ENCODE data around the gene RAB27B.

Gene RAB27B

GRCh38 chr18:54872681-54873080 lies 44.4 kb downstream of the RAB27B start:
- no peak for TF ChIP-seq CTCF (IDR thresholded peaks at IDR 0.05; ENCODE audit: extremely low read depth, insufficient read depth, missing control alignments)
- no peak for DNase-seq (ENCODE audit: low spot score)
- in situ Hi-C loops (cut with MboI; ENCODE audit: low pct_unique_long_range_greater_than_20kb, low sequenced_read_pairs, unreplicated experiment): no loop called here

GRCh38 chr18:54873884-54874255 lies 45.6 kb downstream of the RAB27B start:
- DNase-seq (ENCODE audit: low spot score): no peak
- in situ Hi-C loops (cut with MboI; ENCODE audit: low pct_unique_long_range_greater_than_20kb, low sequenced_read_pairs, unreplicated experiment): no loop called here
- TF ChIP-seq CTCF (IDR thresholded peaks at IDR 0.05; ENCODE audit: extremely low read depth, insufficient read depth, missing control alignments): no peak

DNA sequence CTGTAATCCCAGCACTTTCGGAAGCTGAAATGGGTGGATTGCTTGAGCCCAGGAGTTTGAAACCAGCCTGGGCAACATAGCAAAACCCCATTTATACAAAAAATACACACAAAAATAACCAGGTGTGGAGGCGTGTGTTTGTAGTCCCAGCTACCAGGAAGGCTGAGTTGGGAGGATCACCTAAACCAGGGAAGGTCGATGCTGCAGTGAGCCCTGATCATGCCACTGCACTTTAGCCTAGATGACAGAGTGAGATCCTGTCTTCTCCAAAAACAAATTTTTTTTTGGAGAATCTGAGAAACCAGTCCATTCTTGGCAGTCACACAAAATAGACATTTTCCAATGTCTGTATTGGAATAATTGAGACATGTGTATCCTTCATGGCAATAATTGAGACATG lies 46.8 kb downstream of the RAB27B start:
- in situ Hi-C loops (cut with MboI; ENCODE audit: low pct_unique_long_range_greater_than_20kb, low sequenced_read_pairs, unreplicated experiment): no loop called here
- no peak for DNase-seq (ENCODE audit: low spot score)
- no peak for TF ChIP-seq CTCF (IDR thresholded peaks at IDR 0.05; ENCODE audit: extremely low read depth, insufficient read depth, missing control alignments)

DNA sequence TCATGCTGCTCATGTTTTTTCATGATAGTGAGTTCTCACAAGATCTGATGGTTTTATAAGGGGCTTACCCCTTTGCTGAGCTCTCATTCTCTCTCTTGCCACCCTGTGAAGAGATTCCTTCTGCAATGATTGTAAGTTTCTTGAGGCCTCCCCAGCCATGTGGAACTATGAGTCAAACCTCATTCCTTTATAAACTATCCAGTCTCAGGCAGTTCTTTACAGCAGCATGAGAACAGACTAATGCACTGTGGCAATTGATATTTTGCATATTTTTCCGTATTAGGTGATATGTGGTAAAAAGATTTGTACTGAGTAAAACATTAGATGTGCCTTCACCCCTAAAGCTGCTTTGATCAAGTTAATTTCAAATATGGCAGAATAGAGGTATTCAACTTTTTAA lies 48.8 kb downstream of the RAB27B start:
- no peak for DNase-seq (ENCODE audit: low spot score)
- TF ChIP-seq CTCF (IDR thresholded peaks at IDR 0.05; ENCODE audit: extremely low read depth, insufficient read depth, missing control alignments): no peak
- in situ Hi-C loops (cut with MboI; ENCODE audit: low pct_unique_long_range_greater_than_20kb, low sequenced_read_pairs, unreplicated experiment): no loop called here

- TF ChIP-seq CTCF (IDR thresholded peaks at IDR 0.05; ENCODE audit: extremely low read depth, insufficient read depth, missing control alignments): no peak
- in situ Hi-C loops (cut with MboI; ENCODE audit: low pct_unique_long_range_greater_than_20kb, low sequenced_read_pairs, unreplicated experiment): no loop called here
- DNase-seq (ENCODE audit: low spot score): no peak
Measured at GRCh38 chr18:54878159-54878622, 49.9 kb downstream of the RAB27B start.

DNA sequence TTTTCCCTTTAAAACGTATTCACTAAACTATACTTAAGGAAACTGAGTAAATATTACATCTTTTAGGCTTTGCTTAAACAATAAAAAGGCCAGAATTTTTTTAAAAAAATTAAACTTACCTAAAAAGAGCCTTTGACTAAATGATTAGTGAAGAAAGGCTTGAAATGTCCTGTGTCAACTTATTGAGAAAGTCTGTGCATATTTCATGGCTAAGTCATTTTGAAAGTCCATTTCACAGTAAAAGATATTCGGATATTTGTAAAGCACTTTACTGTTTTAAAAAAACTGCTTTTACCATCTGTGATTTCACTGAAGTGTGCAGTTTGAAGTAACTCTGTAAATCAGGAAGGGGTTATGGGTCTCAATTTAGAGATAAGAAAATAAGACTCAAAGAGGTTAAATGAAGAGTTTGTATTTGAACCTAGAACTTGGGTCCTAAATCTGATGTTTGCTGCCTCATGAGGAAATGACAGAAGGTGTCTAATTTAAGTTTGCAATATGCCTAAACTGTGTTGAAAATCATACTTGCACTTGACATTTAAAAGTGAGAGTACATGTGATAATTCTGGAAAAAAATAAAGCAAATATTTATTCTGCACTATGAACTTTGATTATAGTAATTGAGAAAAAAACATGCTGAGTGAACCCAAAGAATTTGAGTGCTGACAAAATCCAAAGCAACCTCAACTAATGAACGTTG lies 50.5 kb downstream of the RAB27B start:
- in situ Hi-C loops (cut with MboI; ENCODE audit: low pct_unique_long_range_greater_than_20kb, low sequenced_read_pairs, unreplicated experiment): no loop called here
- DNase-seq (ENCODE audit: low spot score): no peak
- no peak for TF ChIP-seq CTCF (IDR thresholded peaks at IDR 0.05; ENCODE audit: extremely low read depth, insufficient read depth, missing control alignments)
